Neural progenitor cell (in vitro differentiated cells): ENCODE measurements around the gene MAGI1.

Experiments
- CTCF ChIP-seq: fragments of 200-600 bp; sonication (generic); IDR thresholded peaks from 2 replicates; pipeline ENCODE4 v1.5.1; 2017; ENCODE audit warnings: antibody characterized with exemption, mild to moderate bottlenecking
- EZH2 ChIP-seq: fragments of 200-600 bp; sonication (generic); IDR thresholded peaks from 2 replicates; pipeline ENCODE4 v1.6.1; 2017; ENCODE audit warnings: antibody characterized with exemption, mild to moderate bottlenecking, moderate library complexity

- no peak for TF ChIP-seq EZH2
- TF ChIP-seq CTCF = no peak
Measured at GRCh38 chr3:65540666-65541065, 498.1 kb downstream of the MAGI1 start.
